Measurements from ENCODE around the gene RAB27A. TPM values are rescaled to one million over a fixed set of nuclear protein-coding genes. Genes with fewer than 3 reads are reported as not detected.

The RAB27A gene
- total RNA-seq, 3 donors from 2014 or later: 95.3 to 144 (median 108) TPM

- DNase-seq: no peak
- Mint-ChIP-seq H3K4me1 (ENCODE audit: low read depth) (peaks cover 11% of the 10 kb centered on the region), H3K36me3 (ENCODE audit: insufficient read depth) (peaks cover 11% of the 10 kb centered on the region), H3K27me3 (ENCODE audit: low read depth) (no peaks in the 10 kb centered on the region), H3K9me3 (peaks cover 11% of the 10 kb centered on the region), H3K4me3 (peak overlapping the region; percentile 16)
- no peak for ATAC-seq
These were observed 90.9 kb downstream of the RAB27A start for GRCh38 chr15:55198706-55199105.

- no peaks in the 10 kb centered on the region for H3K27me3 Mint-ChIP-seq (ENCODE audit: low read depth)
- no peak for ATAC-seq
- H3K9me3 Mint-ChIP-seq: peaks cover 11% of the 10 kb centered on the region
- peaks cover 19% of the 10 kb centered on the region for H3K4me1 Mint-ChIP-seq (ENCODE audit: low read depth)
- peaks cover 16% of the 10 kb centered on the region for H3K36me3 Mint-ChIP-seq (ENCODE audit: insufficient read depth)
- H3K4me3 Mint-ChIP-seq: no peak overlapping the region
- no peak for DNase-seq
These were observed 91.9 kb downstream of the RAB27A start for GRCh38 chr15:55197719-55198118.

- DNase-seq: no peak
- H3K9me3 Mint-ChIP-seq: peaks cover 11% of the 10 kb centered on the region
- peaks cover 23% of the 10 kb centered on the region for H3K4me1 Mint-ChIP-seq (ENCODE audit: low read depth)
- H3K27me3 Mint-ChIP-seq (ENCODE audit: low read depth): no peaks in the 10 kb centered on the region
- H3K36me3 Mint-ChIP-seq (ENCODE audit: insufficient read depth): peaks cover 17% of the 10 kb centered on the region
- ATAC-seq: peak in 1 of 2 donors; percentile 1
- H3K4me3 Mint-ChIP-seq: no peak overlapping the region
These were observed 92.3 kb downstream of the RAB27A start for GRCh38 chr15:55197362-55197705.

- Mint-ChIP-seq H3K4me3 (no peak within 1 kb of the TSS), H3K4me1 (ENCODE audit: low read depth) (peaks cover 26% of the 10 kb centered on the region), H3K27me3 (ENCODE audit: low read depth) (no peaks in the 10 kb centered on the region), H3K9me3 (peaks cover 11% of the 10 kb centered on the region), H3K36me3 (ENCODE audit: insufficient read depth) (peaks cover 18% of the 10 kb centered on the region)
- ATAC-seq: peak; percentile 98
- DNase-seq: peak; percentile 94
These were observed 92.9 kb downstream of the RAB27A start, which contains the start of gene RSL24D1 for GRCh38 chr15:55196458-55197361. Gene RSL24D1 (minus strand): TSS chr15:55196941. CDS start chr15:55196890, 51 bp downstream.

- peaks cover 25% of the 10 kb centered on the region for H3K36me3 Mint-ChIP-seq (ENCODE audit: insufficient read depth)
- H3K27me3 Mint-ChIP-seq (ENCODE audit: low read depth): no peaks in the 10 kb centered on the region
- no peak for DNase-seq
- no peak for ATAC-seq
- peaks cover 11% of the 10 kb centered on the region for H3K9me3 Mint-ChIP-seq
- no peak overlapping the region for H3K4me3 Mint-ChIP-seq
- H3K4me1 Mint-ChIP-seq (ENCODE audit: low read depth): peaks cover 30% of the 10 kb centered on the region
These were observed 93.6 kb downstream of the RAB27A start for GRCh38 chr15:55195996-55196395.

- no peak overlapping the region for H3K4me3 Mint-ChIP-seq
- H3K36me3 Mint-ChIP-seq (ENCODE audit: insufficient read depth): peaks cover 32% of the 10 kb centered on the region
- no peak for DNase-seq
- peaks cover 29% of the 10 kb centered on the region for H3K4me1 Mint-ChIP-seq (ENCODE audit: low read depth)
- no peak for ATAC-seq
- H3K27me3 Mint-ChIP-seq (ENCODE audit: low read depth): no peaks in the 10 kb centered on the region
- peaks cover 8% of the 10 kb centered on the region for H3K9me3 Mint-ChIP-seq
These were observed 95.4 kb downstream of the RAB27A start for GRCh38 chr15:55194256-55194655.

GRCh38 chr15:55186331-55186730, 103.3 kb downstream of the RAB27A start:
- H3K36me3 Mint-ChIP-seq (ENCODE audit: insufficient read depth): peaks cover 68% of the 10 kb centered on the region
- ATAC-seq (no peak), DNase-seq (no peak)
- H3K4me3 Mint-ChIP-seq: no peak overlapping the region
- no peaks in the 10 kb centered on the region for H3K27me3 Mint-ChIP-seq (ENCODE audit: low read depth)
- peaks cover 29% of the 10 kb centered on the region for H3K4me1 Mint-ChIP-seq (ENCODE audit: low read depth)
- H3K9me3 Mint-ChIP-seq: no peaks in the 10 kb centered on the region

- H3K9me3 Mint-ChIP-seq: no peaks in the 10 kb centered on the region
- ATAC-seq (no peak), DNase-seq (no peak)
- H3K36me3 Mint-ChIP-seq (ENCODE audit: insufficient read depth): peaks cover 69% of the 10 kb centered on the region
- H3K4me3 Mint-ChIP-seq: no peak overlapping the region
- H3K4me1 Mint-ChIP-seq (ENCODE audit: low read depth): peaks cover 23% of the 10 kb centered on the region
- no peaks in the 10 kb centered on the region for H3K27me3 Mint-ChIP-seq (ENCODE audit: low read depth)
These were observed 105.9 kb downstream of the RAB27A start for GRCh38 chr15:55183679-55184078.

- DNase-seq: no peak
- Mint-ChIP-seq H3K27me3 (ENCODE audit: low read depth) (no peaks in the 10 kb centered on the region), H3K36me3 (ENCODE audit: insufficient read depth) (peaks cover 55% of the 10 kb centered on the region), H3K4me1 (ENCODE audit: low read depth) (no peaks in the 10 kb centered on the region), H3K9me3 (no peaks in the 10 kb centered on the region), H3K4me3 (no peak overlapping the region)
- no peak for ATAC-seq
These were observed 110.5 kb downstream of the RAB27A start for GRCh38 chr15:55179141-55179540.

- ATAC-seq: no peak
- H3K9me3 Mint-ChIP-seq: no peaks in the 10 kb centered on the region
These were observed 119.3 kb downstream of the RAB27A start for GRCh38 chr15:55170361-55170760.

GRCh38 chr15:55168350-55168974, 121.2 kb downstream of the RAB27A start:
- no peaks in the 10 kb centered on the region for H3K36me3 Mint-ChIP-seq (ENCODE audit: insufficient read depth)
- H3K27me3 Mint-ChIP-seq (ENCODE audit: low read depth): no peaks in the 10 kb centered on the region
- peak; percentile 70 to 78 for ATAC-seq
- peak; percentile 36 for DNase-seq
- H3K4me1 Mint-ChIP-seq (ENCODE audit: low read depth): no peaks in the 10 kb centered on the region
- no peaks in the 10 kb centered on the region for H3K9me3 Mint-ChIP-seq
- no peak overlapping the region for H3K4me3 Mint-ChIP-seq

More at GRCh38 chr15:55170361-55170760, 119.3 kb downstream of the RAB27A start:
- DNase-seq: no peak
- no peaks in the 10 kb centered on the region for H3K4me1 Mint-ChIP-seq (ENCODE audit: low read depth)
- peaks cover 7% of the 10 kb centered on the region for H3K36me3 Mint-ChIP-seq (ENCODE audit: insufficient read depth)
- no peaks in the 10 kb centered on the region for H3K27me3 Mint-ChIP-seq (ENCODE audit: low read depth)
- no peak overlapping the region for H3K4me3 Mint-ChIP-seq

GRCh38 chr15:55164284-55164683, 125.3 kb downstream of the RAB27A start:
- Mint-ChIP-seq H3K4me1 (ENCODE audit: low read depth) (no peaks in the 10 kb centered on the region), H3K9me3 (no peaks in the 10 kb centered on the region), H3K27me3 (ENCODE audit: low read depth) (no peaks in the 10 kb centered on the region), H3K4me3 (no peak overlapping the region), H3K36me3 (ENCODE audit: insufficient read depth) (no peaks in the 10 kb centered on the region)
- ATAC-seq (no peak), DNase-seq (no peak)
